CD4-positive, CD25-positive, alpha-beta regulatory T cell (primary cell): ENCODE data around the gene FOXJ2. TPM values are rescaled to one million over a fixed set of nuclear protein-coding genes. Genes with fewer than 3 reads are reported as not detected.

Experiments
- ATAC-seq, 2 donors: fragments of 150-1000 bp; cut with Tn5 transposase; one replicate each; pipeline ENCODE4 v1.10.0; 2021; ENCODE audit warnings: low read depth in 2 of 2, moderate number of reproducible peaks in 2 of 2, moderate library complexity in 1 of 2
- DNase-seq, 3 donors: peaks; one replicate each; pipeline versions ENCODE4 v3.0.0 to v3.0.0-alpha.2; 2012 to 2022; ENCODE audit warnings: mixed read lengths in 1 of 3
- H3K27ac ChIP-seq: one replicate; pipeline ENCODE4 v1.7.0; 2013; ENCODE audit warnings: mild to moderate bottlenecking, low read length; ENCODE audit not compliant: insufficient read depth, poor library complexity, severe bottlenecking
- H3K27me3 ChIP-seq: one replicate; pipeline ENCODE4 v1.7.0; 2013; ENCODE audit warnings: low read length; ENCODE audit not compliant: control insufficient read depth, insufficient read depth
- H3K36me3 ChIP-seq: one replicate; pipeline ENCODE4 v1.7.0; 2013; ENCODE audit warnings: mild to moderate bottlenecking, low read length, moderate library complexity; ENCODE audit not compliant: control insufficient read depth, insufficient read depth
- H3K4me1 ChIP-seq: 2 replicates; pipeline ENCODE4 v1.7.0; 2013; ENCODE audit warnings: mild to moderate bottlenecking, low read length; ENCODE audit not compliant: insufficient read depth, control insufficient read depth, poor library complexity, severe bottlenecking
- H3K4me3 ChIP-seq: one replicate; pipeline ENCODE4 v1.7.0; 2013; ENCODE audit warnings: low read depth, mild to moderate bottlenecking, low read length, moderate library complexity
- H3K9me3 ChIP-seq, 2 experiments: 1 replicate in 1 of 2; 2 replicates in 1 of 2; pipeline ENCODE4 v1.7.0; 2013; ENCODE audit warnings: low read length in 2 of 2, mild to moderate bottlenecking in 1 of 2, moderate library complexity in 1 of 2; ENCODE audit not compliant: control insufficient read depth in 2 of 2
- H3K27ac Mint-ChIP-seq, 3 donors: one replicate each; pipeline ENCODE4 v1.8.0; 2020 to 2022; ENCODE audit warnings: mild to moderate bottlenecking in 3 of 3, mixed read lengths in 3 of 3, moderate library complexity in 2 of 3
- H3K27me3 Mint-ChIP-seq: one replicate; pipeline ENCODE4 v1.8.0; 2022; ENCODE audit warnings: mild to moderate bottlenecking, mixed read lengths
- H3K36me3 Mint-ChIP-seq: one replicate; pipeline ENCODE4 v1.8.0; 2020; ENCODE audit warnings: mixed read lengths
- H3K4me1 Mint-ChIP-seq, 4 donors: one replicate each; pipeline ENCODE4 v1.8.0; 2020 to 2022; ENCODE audit warnings: mixed read lengths in 4 of 4, mild to moderate bottlenecking in 1 of 4
- H3K4me3 Mint-ChIP-seq, 4 donors: one replicate each; pipeline ENCODE4 v1.8.0; 2020 to 2022; ENCODE audit warnings: mild to moderate bottlenecking in 4 of 4, mixed read lengths in 4 of 4, moderate library complexity in 3 of 4
- H3K9me3 Mint-ChIP-seq, 7 donors: one replicate each; pipeline ENCODE4 v1.8.0; 2020 to 2022; ENCODE audit warnings: mixed read lengths in 7 of 7, mild to moderate bottlenecking in 3 of 7, moderate library complexity in 2 of 7
- polyA plus RNA-seq, 4 donors: library from polyadenylated mRNA; unstranded; fragments of 300-500 nt; fragmentation: Illumina TruSeq; gene quantifications; one replicate each; pipeline ENCODE4 v1.2.3, GENCODE V29; 2021
- total RNA-seq: library from RNA; stranded (reverse); gene quantifications from one replicate; pipeline ENCODE4 v1.2.3, GENCODE V29; 2022

FOXJ2 gene
- total and polyA plus RNA-seq, 5 donors from 2014 or later: 6.6 to 26.1 (median 8.4) TPM

GRCh38 chr12:8038659-8039114, 6.2 kb downstream of the FOXJ2 start:
- peaks cover 54% of the 10 kb centered on the region for H3K4me1 ChIP-seq
- peak; percentile 38 to 46 for ATAC-seq
- peaks cover 16% of the 10 kb centered on the region for H3K36me3 Mint-ChIP-seq
- H3K4me1 Mint-ChIP-seq: peaks cover 36 to 61% (median 48%) of the 10 kb centered on the region in 4 donors
- H3K36me3 ChIP-seq: peaks cover 38% of the 10 kb centered on the region
- no peaks in the 10 kb centered on the region for H3K9me3 ChIP-seq
- H3K4me3 Mint-ChIP-seq: peak overlapping the region; percentile 9 to 91 (median 72)
- no peak overlapping the region for H3K27ac ChIP-seq
- H3K27me3 ChIP-seq: no peaks in the 10 kb centered on the region
- peak overlapping the region; percentile 57 for H3K4me3 ChIP-seq
- no peaks in the 10 kb centered on the region for H3K9me3 Mint-ChIP-seq
- DNase-seq: peak in 1 of 3 donors; percentile 63
- H3K27me3 Mint-ChIP-seq: no peaks in the 10 kb centered on the region
- H3K27ac Mint-ChIP-seq: peak overlapping the region in 2 of 3 donors; percentile 68 to 75

- Mint-ChIP-seq H3K4me3 (peak overlapping the region in 1 of 4 donors; percentile 91), H3K36me3 (peaks cover 29% of the 10 kb centered on the region)
- peaks cover 55% of the 10 kb centered on the region for H3K36me3 ChIP-seq
Measured at GRCh38 chr12:8040791-8041190, 8.3 kb downstream of the FOXJ2 start.

GRCh38 chr12:8045952-8046944, 13.7 kb downstream of the FOXJ2 start:
- H3K27ac ChIP-seq: no peak overlapping the region
- Mint-ChIP-seq H3K9me3 (no peaks in the 10 kb centered on the region), H3K4me1 (peaks cover 11 to 13% (median 12%) of the 10 kb centered on the region in 4 donors), H3K27ac (no peak overlapping the region), H3K4me3 (no peak overlapping the region), H3K27me3 (no peaks in the 10 kb centered on the region), H3K36me3 (peaks cover 67% of the 10 kb centered on the region)
- DNase-seq (peak; percentile 63 to 85 (median 76)), ATAC-seq (peak; percentile 74 to 78)
- no peaks in the 10 kb centered on the region for H3K27me3 ChIP-seq
- peaks cover 5% of the 10 kb centered on the region for H3K4me1 ChIP-seq
- H3K9me3 ChIP-seq: no peaks in the 10 kb centered on the region
- H3K4me3 ChIP-seq: no peak overlapping the region
- H3K36me3 ChIP-seq: peaks cover 77% of the 10 kb centered on the region

More at GRCh38 chr12:8040791-8041190, 8.3 kb downstream of the FOXJ2 start:
- Histone ChIP-seq H3K9me3 (no peaks in the 10 kb centered on the region), H3K4me1 (peaks cover 33% of the 10 kb centered on the region), H3K27ac (no peak overlapping the region), H3K27me3 (no peaks in the 10 kb centered on the region), H3K4me3 (no peak overlapping the region)
- no peaks in the 10 kb centered on the region for H3K27me3 Mint-ChIP-seq
- ATAC-seq: no peak
- DNase-seq: no peak
- H3K4me1 Mint-ChIP-seq: peaks cover 25 to 41% (median 32%) of the 10 kb centered on the region in 4 donors
- H3K9me3 Mint-ChIP-seq: no peaks in the 10 kb centered on the region
- peak overlapping the region in 1 of 3 donors; percentile 61 for H3K27ac Mint-ChIP-seq

- Mint-ChIP-seq H3K4me3 (no peak overlapping the region), H3K27me3 (no peaks in the 10 kb centered on the region), H3K36me3 (peaks cover 67% of the 10 kb centered on the region), H3K27ac (no peak overlapping the region), H3K9me3 (no peaks in the 10 kb centered on the region), H3K4me1 (peaks cover 10 to 16% (median 12%) of the 10 kb centered on the region in 4 donors)
- H3K27me3 ChIP-seq: no peaks in the 10 kb centered on the region
- no peaks in the 10 kb centered on the region for H3K9me3 ChIP-seq
- peaks cover 75% of the 10 kb centered on the region for H3K36me3 ChIP-seq
- DNase-seq (no peak), ATAC-seq (no peak)
- no peak overlapping the region for H3K4me3 ChIP-seq
- H3K27ac ChIP-seq: no peak overlapping the region
- H3K4me1 ChIP-seq: peaks cover 5% of the 10 kb centered on the region
Measured at GRCh38 chr12:8047842-8048241, 15.3 kb downstream of the FOXJ2 start.

- no peaks in the 10 kb centered on the region for H3K9me3 Mint-ChIP-seq
- peak overlapping the region in 2 of 3 donors; percentile 62 to 75 for H3K27ac Mint-ChIP-seq
Measured at GRCh38 chr12:8048906-8049305, 16.4 kb downstream of the FOXJ2 start.

GRCh38 chr12:8050600-8051250, 18.2 kb downstream of the FOXJ2 start:
- Mint-ChIP-seq H3K27me3 (no peaks in the 10 kb centered on the region), H3K4me1 (peaks cover 10 to 16% (median 12%) of the 10 kb centered on the region in 4 donors), H3K36me3 (peaks cover 73% of the 10 kb centered on the region), H3K9me3 (no peaks in the 10 kb centered on the region), H3K4me3 (no peak overlapping the region), H3K27ac (no peak overlapping the region)
- Histone ChIP-seq H3K27ac (no peak overlapping the region), H3K36me3 (peaks cover 77% of the 10 kb centered on the region), H3K9me3 (no peaks in the 10 kb centered on the region), H3K4me3 (no peak overlapping the region), H3K27me3 (no peaks in the 10 kb centered on the region), H3K4me1 (peaks cover 5% of the 10 kb centered on the region)
- DNase-seq (no peak), ATAC-seq (no peak)

More at GRCh38 chr12:8048906-8049305, 16.4 kb downstream of the FOXJ2 start:
- Histone ChIP-seq H3K36me3 (peaks cover 76% of the 10 kb centered on the region), H3K27me3 (no peaks in the 10 kb centered on the region), H3K27ac (no peak overlapping the region), H3K4me3 (no peak overlapping the region), H3K4me1 (peaks cover 5% of the 10 kb centered on the region), H3K9me3 (no peaks in the 10 kb centered on the region)
- Mint-ChIP-seq H3K27me3 (no peaks in the 10 kb centered on the region), H3K4me1 (peaks cover 10 to 16% (median 12%) of the 10 kb centered on the region in 4 donors), H3K4me3 (no peak overlapping the region), H3K36me3 (peaks cover 66% of the 10 kb centered on the region)
- no peak for ATAC-seq
- no peak for DNase-seq

- no peak overlapping the region for H3K4me3 ChIP-seq
- peaks cover 0 to 9% (median 4%) of the 10 kb centered on the region in 4 donors for H3K4me1 Mint-ChIP-seq
- no peaks in the 10 kb centered on the region for H3K9me3 ChIP-seq
- ATAC-seq (no peak), DNase-seq (no peak)
- H3K4me1 ChIP-seq: no peaks in the 10 kb centered on the region
- no peaks in the 10 kb centered on the region for H3K27me3 Mint-ChIP-seq
- peak overlapping the region in 1 of 3 donors; percentile 76 for H3K27ac Mint-ChIP-seq
- H3K27ac ChIP-seq: no peak overlapping the region
- H3K9me3 Mint-ChIP-seq: no peaks in the 10 kb centered on the region
- no peak overlapping the region for H3K4me3 Mint-ChIP-seq
- peaks cover 58% of the 10 kb centered on the region for H3K36me3 Mint-ChIP-seq
- no peaks in the 10 kb centered on the region for H3K27me3 ChIP-seq
- H3K36me3 ChIP-seq: peaks cover 71% of the 10 kb centered on the region
Measured at GRCh38 chr12:8052679-8053078, 20.2 kb downstream of the FOXJ2 start.
